Peyer's patch (tissue), 4 donors: ENCODE results near the gene ADAMTS15. TPM values are rescaled to one million over a fixed set of nuclear protein-coding genes. Genes with fewer than 3 reads are reported as not detected.

ENCODE experiments used
- DNase-seq, 3 donors: peaks; one replicate each; pipeline ENCODE4 v3.0.0-alpha.2; 2017 to 2019
- H3K27ac ChIP-seq, 4 donors: fragments of 200-600 bp; sonication (generic); one replicate each; pipeline ENCODE4 v1.5.1; 2016 to 2019
- H3K27me3 ChIP-seq, 2 donors: fragments of 200-600 bp; sonication (generic); one replicate each; pipeline ENCODE4 v1.5.1; 2019
- H3K36me3 ChIP-seq, 3 donors: fragments of 200-600 bp; sonication (generic); one replicate each; pipeline ENCODE4 v1.5.1; 2016 to 2019
- H3K4me1 ChIP-seq, 4 donors: fragments of 200-600 bp; sonication (generic); one replicate each; pipeline ENCODE4 v1.5.1; 2016 to 2019
- H3K4me3 ChIP-seq, 4 donors: fragments of 200-600 bp; sonication (generic); 1 replicate in 3 of 4; 2 replicates in 1 of 4; pipeline ENCODE4 v1.5.1; 2016 to 2019; ENCODE audit warnings: mild to moderate bottlenecking in 1 of 4
- H3K9me3 ChIP-seq, 4 donors: fragments of 200-600 bp; sonication (generic); one replicate each; pipeline ENCODE4 v1.5.1; 2016 to 2019; ENCODE audit warnings: mild to moderate bottlenecking in 1 of 4
- CTCF ChIP-seq, 6 experiments: fragments of 450-650 bp in 4 of 6; fragments of 200-600 bp in 2 of 6; sonication (generic) in 1 of 6; IDR thresholded peaks; one replicate each; pipeline ENCODE4 v1.5.1; 2017 to 2019; ENCODE audit warnings: antibody characterized with exemption in 6 of 6, mild to moderate bottlenecking in 3 of 6, moderate library complexity in 1 of 6
- POLR2A ChIP-seq, 2 donors: fragments of 450-650 bp; IDR thresholded peaks; one replicate each; pipeline ENCODE4 v1.5.1; 2017; ENCODE audit warnings: antibody characterized with exemption in 2 of 2, mild to moderate bottlenecking in 2 of 2, moderate library complexity in 2 of 2
- total RNA-seq, 4 donors: library from RNA; depleted of rRNA; stranded (reverse); fragments of >200 nt; gene quantifications; one replicate each; pipeline ENCODE4 v1.1.0, GENCODE V29; 2016

The ADAMTS15 gene
- total RNA-seq, 4 donors from 2014 or later, result 0.53 to 5.8 (median 2.6) TPM

- TF ChIP-seq POLR2A (IDR thresholded peaks at IDR 0.05), result no peak
- TF ChIP-seq CTCF (IDR thresholded peaks at IDR 0.05), result no peak
- H3K4me3 ChIP-seq, result no peak overlapping the region
- peaks cover 0 to 9% (median 0%) of the 10 kb centered on the region in 4 donors for H3K4me1 ChIP-seq
- DNase-seq, result no peak
- no peaks in the 10 kb centered on the region for H3K9me3 ChIP-seq
- H3K36me3 ChIP-seq, result peaks cover 0 to 11% (median 0%) of the 10 kb centered on the region in 3 donors
- no peaks in the 10 kb centered on the region for H3K27me3 ChIP-seq
- H3K27ac ChIP-seq, result no peak overlapping the region
These were observed 24.8 kb downstream of the ADAMTS15 start for GRCh38 chr11:130473056-130473794.

- Histone ChIP-seq H3K27me3 (no peaks in the 10 kb centered on the region), H3K4me1 (peaks cover 0 to 16% (median 0%) of the 10 kb centered on the region in 4 donors), H3K9me3 (no peaks in the 10 kb centered on the region), H3K4me3 (no peak overlapping the region), H3K27ac (no peak overlapping the region), H3K36me3 (peaks cover 0 to 11% (median 0%) of the 10 kb centered on the region in 3 donors)
- DNase-seq, result no peak
- no peak for TF ChIP-seq CTCF (IDR thresholded peaks at IDR 0.05)
- no peak for TF ChIP-seq POLR2A (IDR thresholded peaks at IDR 0.05)
These were observed 25.4 kb downstream of the ADAMTS15 start for GRCh38 chr11:130473795-130474377.

GRCh38 chr11:130474637-130475400 lies 26.4 kb downstream of the ADAMTS15 start:
- Histone ChIP-seq H3K27ac (no peak overlapping the region), H3K4me3 (no peak overlapping the region), H3K36me3 (peaks cover 0 to 11% (median 0%) of the 10 kb centered on the region in 3 donors), H3K9me3 (no peaks in the 10 kb centered on the region), H3K27me3 (no peaks in the 10 kb centered on the region), H3K4me1 (peaks cover 0 to 21% (median 0%) of the 10 kb centered on the region in 4 donors)
- no peak for DNase-seq
- TF ChIP-seq POLR2A (IDR thresholded peaks at IDR 0.05) (no peak), CTCF (IDR thresholded peaks at IDR 0.05) (no peak)

DNA sequence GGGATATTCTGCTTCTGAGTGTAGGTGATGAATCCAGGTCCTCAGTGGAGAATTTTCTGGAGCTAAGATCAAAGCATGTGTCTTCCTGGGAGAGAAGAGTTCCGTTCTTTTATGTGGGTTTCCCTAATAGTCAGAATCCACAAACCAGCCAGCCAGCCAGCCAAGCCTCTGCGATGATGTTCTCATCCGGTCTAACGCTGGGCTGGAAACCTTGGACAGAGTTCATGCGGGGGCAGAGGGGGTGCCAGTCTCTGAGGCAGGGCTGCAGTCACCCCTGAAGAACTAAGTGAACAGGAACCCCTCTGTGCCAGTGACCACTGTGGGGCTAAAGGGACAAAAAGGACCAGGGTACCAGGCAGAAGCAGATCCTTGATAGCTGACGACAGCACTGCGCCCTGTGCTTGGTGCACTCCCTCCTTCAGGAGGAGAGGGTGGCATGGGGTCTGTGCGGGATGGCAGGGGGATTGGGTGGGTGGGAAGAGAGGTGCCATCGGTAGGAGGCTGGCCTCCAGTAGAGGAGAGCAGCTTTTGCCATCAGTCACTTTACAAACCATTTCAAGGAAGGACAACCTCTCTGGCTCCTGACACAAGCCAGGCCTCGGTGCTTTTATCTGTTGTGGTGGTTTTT lies 27.1 kb downstream of the ADAMTS15 start:
- Histone ChIP-seq H3K9me3 (no peaks in the 10 kb centered on the region), H3K27ac (no peak overlapping the region), H3K4me1 (peaks cover 0 to 21% (median 0%) of the 10 kb centered on the region in 4 donors), H3K36me3 (peaks cover 0 to 11% (median 0%) of the 10 kb centered on the region in 3 donors), H3K4me3 (no peak overlapping the region), H3K27me3 (no peaks in the 10 kb centered on the region)
- DNase-seq, result no peak
- TF ChIP-seq CTCF (IDR thresholded peaks at IDR 0.05), result no peak
- no peak for TF ChIP-seq POLR2A (IDR thresholded peaks at IDR 0.05)

DNA sequence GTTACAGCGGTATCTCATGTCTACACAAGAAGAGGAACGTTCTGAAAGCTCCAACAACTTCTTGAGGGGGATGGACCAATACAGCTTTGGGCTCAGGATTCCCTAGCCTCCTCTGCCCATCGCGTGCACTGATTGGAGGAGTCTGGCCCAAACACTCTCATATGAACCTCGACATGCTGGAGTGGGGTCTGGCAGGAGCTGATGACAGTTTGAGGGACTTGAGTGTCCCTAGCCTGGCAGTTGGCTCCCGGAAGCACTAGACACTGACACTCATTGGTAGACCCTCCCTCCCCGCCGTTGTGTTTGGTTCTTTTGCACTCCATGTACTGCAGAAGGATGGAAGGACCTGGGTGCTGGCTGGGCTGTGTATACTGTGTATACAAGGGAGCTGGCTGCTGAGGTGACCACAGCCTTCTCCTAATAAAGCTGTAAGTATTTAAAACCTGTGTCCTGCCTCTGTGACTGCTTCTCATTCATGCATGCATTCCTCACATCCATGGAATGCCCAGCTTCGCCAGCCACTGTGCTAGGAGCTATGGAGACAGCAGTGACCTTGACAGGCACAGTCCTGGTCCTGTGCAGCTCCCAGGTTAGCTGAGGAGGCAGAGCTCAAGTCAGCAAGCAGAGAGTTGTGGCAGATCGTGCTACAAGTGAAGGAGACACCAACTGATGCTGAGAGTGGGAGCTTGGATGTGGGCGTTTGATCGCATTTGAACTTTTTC lies 27.9 kb downstream of the ADAMTS15 start:
- Histone ChIP-seq H3K27ac (no peak overlapping the region), H3K9me3 (no peaks in the 10 kb centered on the region), H3K36me3 (peaks cover 0 to 11% (median 0%) of the 10 kb centered on the region in 3 donors), H3K4me3 (no peak overlapping the region), H3K4me1 (peaks cover 0 to 21% (median 0%) of the 10 kb centered on the region in 4 donors), H3K27me3 (no peaks in the 10 kb centered on the region)
- no peak for DNase-seq
- TF ChIP-seq CTCF (IDR thresholded peaks at IDR 0.05) (no peak), POLR2A (IDR thresholded peaks at IDR 0.05) (no peak)
